SK-N-SH treated with all-trans-retinoic acid at 6 μM for 48 hours (cell line): ENCODE measurements around the gene ANKMY2.

ENCODE experiments used
- ATAC-seq: fragments of 200-7000 bp; cut with Tn5 transposase; 3 replicates; pipeline ENCODE4 v1.9.1; 2020; ENCODE audit warnings: mild to moderate bottlenecking, moderate library complexity
- ARNTL ChIP-seq: fragments of 450-650 bp; formaldehyde crosslinking; IDR thresholded peaks from 2 replicates; pipeline ENCODE4 v1.5.0; 2020; ENCODE audit warnings: low read depth, mild to moderate bottlenecking, moderate library complexity, borderline replicate concordance
- BACH2 ChIP-seq: fragments of 250-450 bp; sonication (Bioruptor Pico); IDR thresholded peaks from 2 replicates; pipeline ENCODE4 v1.9.0; 2021; ENCODE audit warnings: mild to moderate bottlenecking, borderline replicate concordance
- CSDC2 ChIP-seq: fragments of 250-450 bp; sonication (Bioruptor Pico); IDR thresholded peaks from 2 replicates; pipeline ENCODE4 v1.5.0; 2020; ENCODE audit warnings: mild to moderate bottlenecking, moderate library complexity
- ESRRG ChIP-seq: fragments of 250-450 bp; sonication (Bioruptor Pico); IDR thresholded peaks from 2 replicates; pipeline ENCODE4 v1.6.1; 2021; ENCODE audit warnings: mild to moderate bottlenecking
- GLIS3 ChIP-seq: fragments of 250-450 bp; sonication (Bioruptor Pico); IDR thresholded peaks from 2 replicates; pipeline ENCODE4 v1.5.0; 2020; ENCODE audit warnings: mild to moderate bottlenecking, moderate library complexity
- ISL1 ChIP-seq: fragments of 250-450 bp; sonication (Bioruptor Pico); IDR thresholded peaks from 2 replicates; pipeline ENCODE4 v2.1.2; 2022; ENCODE audit warnings: mild to moderate bottlenecking, moderate library complexity
- OSR1 ChIP-seq: fragments of 250-450 bp; sonication (Bioruptor Pico); IDR thresholded peaks from 2 replicates; pipeline ENCODE4 v1.8.0; 2022; ENCODE audit warnings: moderate library complexity, mild to moderate bottlenecking, inconsistent platforms
- PPARA ChIP-seq: fragments of 250-450 bp; sonication (Bioruptor Pico); IDR thresholded peaks from 2 replicates; pipeline ENCODE4 v1.5.0; 2020; ENCODE audit warnings: mild to moderate bottlenecking, borderline replicate concordance
- RARB ChIP-seq: fragments of 250-450 bp; sonication (Bioruptor Pico); IDR thresholded peaks from 2 replicates; pipeline ENCODE4 v1.8.0; 2021; ENCODE audit warnings: mild to moderate bottlenecking, moderate library complexity
- SNAI2 ChIP-seq: fragments of 250-450 bp; sonication (Bioruptor Pico); IDR thresholded peaks from 2 replicates; pipeline ENCODE4 v1.5.0; 2020; ENCODE audit warnings: mild to moderate bottlenecking, moderate library complexity
- TCF4 ChIP-seq: fragments of 250-450 bp; sonication (Bioruptor Pico); IDR thresholded peaks from 2 replicates; pipeline ENCODE4 v1.8.0; 2021; ENCODE audit warnings: mild to moderate bottlenecking, moderate library complexity, borderline replicate concordance
- TOX ChIP-seq: fragments of 250-450 bp; sonication (Bioruptor Pico); IDR thresholded peaks from 2 replicates; pipeline ENCODE4 v1.8.0; 2021; ENCODE audit warnings: mild to moderate bottlenecking, moderate library complexity, borderline replicate concordance
- TSHZ2 ChIP-seq: fragments of 250-450 bp; sonication (Bioruptor Pico); IDR thresholded peaks from 2 replicates; pipeline ENCODE4 v1.5.0; 2020; ENCODE audit warnings: mild to moderate bottlenecking, moderate library complexity
- ZFP3 ChIP-seq: fragments of 250-450 bp; sonication (Bioruptor Pico); IDR thresholded peaks from 2 replicates; pipeline ENCODE4 v1.5.0; 2020; ENCODE audit warnings: mild to moderate bottlenecking, moderate library complexity
- ZFP30 ChIP-seq: fragments of 450-650 bp; formaldehyde crosslinking; IDR thresholded peaks from 2 replicates; pipeline ENCODE4 v1.5.0; 2022; ENCODE audit warnings: mild to moderate bottlenecking, moderate library complexity
- ZNF565 ChIP-seq: fragments of 450-650 bp; formaldehyde crosslinking; conservative IDR thresholded peaks from 2 replicates; pipeline ENCODE4 v1.5.0; 2020; ENCODE audit warnings: low read depth, mild to moderate bottlenecking, moderate library complexity
- ZNF70 ChIP-seq: fragments of 450-650 bp; formaldehyde crosslinking; IDR thresholded peaks from 2 replicates; pipeline ENCODE4 v1.5.0; 2020; ENCODE audit warnings: mild to moderate bottlenecking, moderate library complexity
- ZNF8 ChIP-seq: fragments of 450-650 bp; formaldehyde crosslinking; IDR thresholded peaks from 2 replicates; pipeline ENCODE4 v1.5.0; 2020; ENCODE audit warnings: mild to moderate bottlenecking, moderate library complexity
- TF ChIP-seq, protein P1 (sequence below): fragments of 250-450 bp; sonication (Bioruptor Pico); IDR thresholded peaks from 2 replicates; pipeline ENCODE4 v1.5.1; 2020; ENCODE audit warnings: low read depth, mild to moderate bottlenecking, moderate library complexity
- TF ChIP-seq, protein P2 (sequence below): fragments of 250-450 bp; sonication (Bioruptor Pico); IDR thresholded peaks from 2 replicates; pipeline ENCODE4 v1.5.1; 2021; ENCODE audit warnings: mild to moderate bottlenecking, moderate library complexity
- TF ChIP-seq, protein P3 (sequence below): fragments of 250-450 bp; sonication (Bioruptor Pico); IDR thresholded peaks from 2 replicates; pipeline ENCODE4 v1.8.0; 2021; ENCODE audit warnings: low read depth, mild to moderate bottlenecking, moderate library complexity, borderline replicate concordance

The ANKMY2 gene

GRCh38 chr7:16615228-16615627, 30.3 kb downstream of the ANKMY2 start:
- ATAC-seq = no peak
- TF ChIP-seq TOX (CRISPR knock-in tag) = no peak

- TF ChIP-seq ZFP30 (CRISPR knock-in tag) = no peak
- no peak for TF ChIP-seq CSDC2 (CRISPR knock-in tag)
- no peak for TF ChIP-seq TSHZ2 (CRISPR knock-in tag)
- no peak for TF ChIP-seq GLIS3
- no peak for TF ChIP-seq ARNTL (CRISPR knock-in tag)
- TF ChIP-seq, protein P1, sequence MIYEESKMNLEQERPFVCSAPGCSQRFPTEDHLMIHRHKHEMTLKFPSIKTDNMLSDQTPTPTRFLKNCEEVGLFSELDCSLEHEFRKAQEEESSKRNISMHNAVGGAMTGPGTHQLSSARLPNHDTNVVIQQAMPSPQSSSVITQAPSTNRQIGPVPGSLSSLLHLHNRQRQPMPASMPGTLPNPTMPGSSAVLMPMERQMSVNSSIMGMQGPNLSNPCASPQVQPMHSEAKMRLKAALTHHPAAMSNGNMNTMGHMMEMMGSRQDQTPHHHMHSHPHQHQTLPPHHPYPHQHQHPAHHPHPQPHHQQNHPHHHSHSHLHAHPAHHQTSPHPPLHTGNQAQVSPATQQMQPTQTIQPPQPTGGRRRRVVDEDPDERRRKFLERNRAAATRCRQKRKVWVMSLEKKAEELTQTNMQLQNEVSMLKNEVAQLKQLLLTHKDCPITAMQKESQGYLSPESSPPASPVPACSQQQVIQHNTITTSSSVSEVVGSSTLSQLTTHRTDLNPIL (CRISPR knock-in tag) = no peak
- no peak for TF ChIP-seq ZFP3 (CRISPR knock-in tag)
- no peak for TF ChIP-seq TCF4 (CRISPR knock-in tag)
- TF ChIP-seq ESRRG (CRISPR knock-in tag) = no peak
- TF ChIP-seq, all 23 proteins: peak for 0
- no peak for ATAC-seq
Observed at GRCh38 chr7:16611711-16612110, 33.8 kb downstream of the ANKMY2 start.

GRCh38 chr7:16609842-16610450, 35.6 kb downstream of the ANKMY2 start:
- no peak for ATAC-seq
- TF ChIP-seq ZFP3 (CRISPR knock-in tag) (no peak), ARNTL (CRISPR knock-in tag) (no peak), OSR1 (CRISPR knock-in tag) (no peak), TOX (CRISPR knock-in tag) (no peak), ESRRG (CRISPR knock-in tag) (no peak), RARB (CRISPR knock-in tag) (no peak), ZNF565 (CRISPR knock-in tag) (no peak), PPARA (no peak), ISL1 (CRISPR knock-in tag) (no peak), CSDC2 (CRISPR knock-in tag) (no peak), BACH2 (CRISPR knock-in tag) (no peak), GLIS3 (no peak), TCF4 (CRISPR knock-in tag) (no peak), SNAI2 (CRISPR knock-in tag) (no peak), ZFP30 (CRISPR knock-in tag) (no peak)
- TF ChIP-seq, protein P2, sequence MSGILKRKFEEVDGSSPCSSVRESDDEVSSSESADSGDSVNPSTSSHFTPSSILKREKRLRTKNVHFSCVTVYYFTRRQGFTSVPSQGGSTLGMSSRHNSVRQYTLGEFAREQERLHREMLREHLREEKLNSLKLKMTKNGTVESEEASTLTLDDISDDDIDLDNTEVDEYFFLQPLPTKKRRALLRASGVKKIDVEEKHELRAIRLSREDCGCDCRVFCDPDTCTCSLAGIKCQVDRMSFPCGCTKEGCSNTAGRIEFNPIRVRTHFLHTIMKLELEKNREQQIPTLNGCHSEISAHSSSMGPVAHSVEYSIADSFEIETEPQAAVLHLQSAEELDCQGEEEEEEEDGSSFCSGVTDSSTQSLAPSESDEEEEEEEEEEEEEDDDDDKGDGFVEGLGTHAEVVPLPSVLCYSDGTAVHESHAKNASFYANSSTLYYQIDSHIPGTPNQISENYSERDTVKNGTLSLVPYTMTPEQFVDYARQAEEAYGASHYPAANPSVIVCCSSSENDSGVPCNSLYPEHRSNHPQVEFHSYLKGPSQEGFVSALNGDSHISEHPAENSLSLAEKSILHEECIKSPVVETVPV (CRISPR knock-in tag) = no peak
- TF ChIP-seq, protein P3, sequence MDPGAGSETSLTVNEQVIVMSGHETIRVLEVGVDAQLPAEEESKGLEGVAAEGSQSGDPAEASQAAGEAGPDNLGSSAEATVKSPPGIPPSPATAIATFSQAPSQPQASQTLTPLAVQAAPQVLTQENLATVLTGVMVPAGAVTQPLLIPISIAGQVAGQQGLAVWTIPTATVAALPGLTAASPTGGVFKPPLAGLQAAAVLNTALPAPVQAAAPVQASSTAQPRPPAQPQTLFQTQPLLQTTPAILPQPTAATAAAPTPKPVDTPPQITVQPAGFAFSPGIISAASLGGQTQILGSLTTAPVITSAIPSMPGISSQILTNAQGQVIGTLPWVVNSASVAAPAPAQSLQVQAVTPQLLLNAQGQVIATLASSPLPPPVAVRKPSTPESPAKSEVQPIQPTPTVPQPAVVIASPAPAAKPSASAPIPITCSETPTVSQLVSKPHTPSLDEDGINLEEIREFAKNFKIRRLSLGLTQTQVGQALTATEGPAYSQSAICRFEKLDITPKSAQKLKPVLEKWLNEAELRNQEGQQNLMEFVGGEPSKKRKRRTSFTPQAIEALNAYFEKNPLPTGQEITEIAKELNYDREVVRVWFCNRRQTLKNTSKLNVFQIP = no peak

DNA sequence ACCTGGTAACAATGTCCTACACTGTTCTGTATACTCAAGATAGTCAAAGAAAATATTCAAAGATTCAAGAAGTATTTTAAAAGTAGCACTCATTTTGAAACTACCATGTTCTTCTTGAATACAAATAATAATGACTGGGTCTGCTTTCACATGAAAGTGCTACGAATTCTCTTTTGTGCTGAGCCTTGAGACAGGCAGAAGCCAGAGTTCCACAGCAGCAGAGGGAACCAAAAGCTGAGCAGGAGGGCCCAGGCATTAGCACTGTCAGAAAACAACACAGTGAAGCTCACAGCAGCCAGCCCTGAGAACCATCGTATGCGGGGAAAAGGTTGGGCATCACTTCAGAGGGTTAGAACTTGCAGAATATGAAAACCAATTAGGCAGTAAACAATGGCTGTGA, 38.9 kb downstream of the ANKMY2 start:
- ATAC-seq = no peak
- TF ChIP-seq, protein P3 = no peak
- TF ChIP-seq ZNF70 (CRISPR knock-in tag) (no peak), ZFP3 (CRISPR knock-in tag) (no peak), ZNF565 (CRISPR knock-in tag) (no peak), ZNF8 (no peak), ARNTL (CRISPR knock-in tag) (no peak), TSHZ2 (CRISPR knock-in tag) (no peak)
- TF ChIP-seq, protein P1 (CRISPR knock-in tag) = no peak
